ENCODE results near the gene HPCAL1. TPM values are rescaled to one million over a fixed set of nuclear protein-coding genes. Genes with fewer than 3 reads are reported as not detected.

HPCAL1 gene
- total and polyA plus RNA-seq, 2 experiments from 2014 or later, result 8.3 to 25.4 TPM

DNA sequence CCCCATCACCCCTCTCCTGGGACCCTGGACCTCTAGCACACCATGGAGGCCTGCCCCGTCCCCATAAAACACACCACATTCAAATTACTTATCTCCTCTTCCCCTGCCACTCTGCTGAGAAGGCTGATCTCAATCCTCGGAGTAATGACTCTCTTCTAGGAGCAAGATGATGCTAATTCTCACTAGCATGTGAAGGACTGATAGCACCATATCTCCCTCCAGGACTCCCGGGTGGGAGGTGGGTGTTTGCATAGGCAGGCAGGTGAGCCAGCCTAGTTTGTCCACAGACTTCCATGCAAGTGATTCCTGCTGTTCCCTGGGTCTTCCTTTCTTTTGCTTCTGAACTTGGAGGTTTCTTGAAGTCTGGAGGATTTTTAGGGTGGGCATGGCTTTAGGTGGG, 40.5 kb downstream of the HPCAL1 start:
- Histone ChIP-seq H3K4me2 (no peak overlapping the region), H3K27me3 (ENCODE audit: insufficient read depth) (no peaks in the 10 kb centered on the region), H3K9me2 (ENCODE audit: insufficient read depth) (no peaks in the 10 kb centered on the region), H4K20me1 (replicated peaks; ENCODE audit: insufficient read depth) (no peaks in the 10 kb centered on the region), H3K4me1 (ENCODE audit: insufficient read depth) (0 out of 2 replicates have a peak, but pooled peaks cover 3% of the 10 kb centered on the region), H3K27ac (ENCODE audit: low read depth) (no peak overlapping the region), H3F3A (replicated peaks; ENCODE audit: low read depth) (no peaks in the 10 kb centered on the region), H2AFZ (no peak overlapping the region), H3K79me2 (replicated peaks; ENCODE audit: insufficient read depth) (no peaks in the 10 kb centered on the region), H3K4me3 (no peak overlapping the region), H3K36me3 (ENCODE audit: insufficient read depth) (no peaks in the 10 kb centered on the region)
- H3K36me3 Mint-ChIP-seq (ENCODE audit: low read depth), result no peaks in the 10 kb centered on the region
- ATAC-seq (no peak), DNase-seq (ENCODE audit: low spot score) (no peak)
- no peak overlapping the region for H3K27ac Mint-ChIP-seq
- H3K27me3 Mint-ChIP-seq (ENCODE audit: insufficient read depth, low read depth, poor library complexity), result peaks cover 4% of the 10 kb centered on the region
- H3K9me3 Mint-ChIP-seq, result no peaks in the 10 kb centered on the region
- H3K4me1 Mint-ChIP-seq, result peaks cover 15% of the 10 kb centered on the region
- no peak overlapping the region for H3K4me3 Mint-ChIP-seq
- TF ChIP-seq JUNB (IDR thresholded peaks at IDR 0.05; ENCODE audit: unreplicated experiment) (no peak), EZH2 (IDR thresholded peaks at IDR 0.05; ENCODE audit: low read depth, unreplicated experiment) (no peak), CREB1 (CRISPR knock-in tag; IDR thresholded peaks at IDR 0.05; ENCODE audit: low read depth) (no peak), NANOG (IDR thresholded peaks at IDR 0.05; ENCODE audit: borderline replicate concordance) (no peak), POLR2AphosphoS5 (IDR thresholded peaks at IDR 0.05; ENCODE audit: low read depth) (no peak), STAT1 (IDR thresholded peaks at IDR 0.05; ENCODE audit: unreplicated experiment) (no peak), ZNF331 (CRISPR knock-in tag; IDR thresholded peaks at IDR 0.05; ENCODE audit: low read depth) (no peak), ZNF114 (CRISPR knock-in tag; IDR thresholded peaks at IDR 0.05) (no peak), EZH2phosphoT487 (IDR thresholded peaks at IDR 0.05; ENCODE audit: unreplicated experiment) (no peak)
- TF ChIP-seq, protein P1, sequence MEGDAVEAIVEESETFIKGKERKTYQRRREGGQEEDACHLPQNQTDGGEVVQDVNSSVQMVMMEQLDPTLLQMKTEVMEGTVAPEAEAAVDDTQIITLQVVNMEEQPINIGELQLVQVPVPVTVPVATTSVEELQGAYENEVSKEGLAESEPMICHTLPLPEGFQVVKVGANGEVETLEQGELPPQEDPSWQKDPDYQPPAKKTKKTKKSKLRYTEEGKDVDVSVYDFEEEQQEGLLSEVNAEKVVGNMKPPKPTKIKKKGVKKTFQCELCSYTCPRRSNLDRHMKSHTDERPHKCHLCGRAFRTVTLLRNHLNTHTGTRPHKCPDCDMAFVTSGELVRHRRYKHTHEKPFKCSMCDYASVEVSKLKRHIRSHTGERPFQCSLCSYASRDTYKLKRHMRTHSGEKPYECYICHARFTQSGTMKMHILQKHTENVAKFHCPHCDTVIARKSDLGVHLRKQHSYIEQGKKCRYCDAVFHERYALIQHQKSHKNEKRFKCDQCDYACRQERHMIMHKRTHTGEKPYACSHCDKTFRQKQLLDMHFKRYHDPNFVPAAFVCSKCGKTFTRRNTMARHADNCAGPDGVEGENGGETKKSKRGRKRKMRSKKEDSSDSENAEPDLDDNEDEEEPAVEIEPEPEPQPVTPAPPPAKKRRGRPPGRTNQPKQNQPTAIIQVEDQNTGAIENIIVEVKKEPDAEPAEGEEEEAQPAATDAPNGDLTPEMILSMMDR (conservative IDR thresholded peaks at IDR 0.05; ENCODE audit: low read depth in 2 of 2), result no peak
- TF ChIP-seq, protein P2, sequence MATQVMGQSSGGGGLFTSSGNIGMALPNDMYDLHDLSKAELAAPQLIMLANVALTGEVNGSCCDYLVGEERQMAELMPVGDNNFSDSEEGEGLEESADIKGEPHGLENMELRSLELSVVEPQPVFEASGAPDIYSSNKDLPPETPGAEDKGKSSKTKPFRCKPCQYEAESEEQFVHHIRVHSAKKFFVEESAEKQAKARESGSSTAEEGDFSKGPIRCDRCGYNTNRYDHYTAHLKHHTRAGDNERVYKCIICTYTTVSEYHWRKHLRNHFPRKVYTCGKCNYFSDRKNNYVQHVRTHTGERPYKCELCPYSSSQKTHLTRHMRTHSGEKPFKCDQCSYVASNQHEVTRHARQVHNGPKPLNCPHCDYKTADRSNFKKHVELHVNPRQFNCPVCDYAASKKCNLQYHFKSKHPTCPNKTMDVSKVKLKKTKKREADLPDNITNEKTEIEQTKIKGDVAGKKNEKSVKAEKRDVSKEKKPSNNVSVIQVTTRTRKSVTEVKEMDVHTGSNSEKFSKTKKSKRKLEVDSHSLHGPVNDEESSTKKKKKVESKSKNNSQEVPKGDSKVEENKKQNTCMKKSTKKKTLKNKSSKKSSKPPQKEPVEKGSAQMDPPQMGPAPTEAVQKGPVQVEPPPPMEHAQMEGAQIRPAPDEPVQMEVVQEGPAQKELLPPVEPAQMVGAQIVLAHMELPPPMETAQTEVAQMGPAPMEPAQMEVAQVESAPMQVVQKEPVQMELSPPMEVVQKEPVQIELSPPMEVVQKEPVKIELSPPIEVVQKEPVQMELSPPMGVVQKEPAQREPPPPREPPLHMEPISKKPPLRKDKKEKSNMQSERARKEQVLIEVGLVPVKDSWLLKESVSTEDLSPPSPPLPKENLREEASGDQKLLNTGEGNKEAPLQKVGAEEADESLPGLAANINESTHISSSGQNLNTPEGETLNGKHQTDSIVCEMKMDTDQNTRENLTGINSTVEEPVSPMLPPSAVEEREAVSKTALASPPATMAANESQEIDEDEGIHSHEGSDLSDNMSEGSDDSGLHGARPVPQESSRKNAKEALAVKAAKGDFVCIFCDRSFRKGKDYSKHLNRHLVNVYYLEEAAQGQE (IDR thresholded peaks at IDR 0.05; ENCODE audit: unreplicated experiment), result no peak
- TF ChIP-seq, protein P3, sequence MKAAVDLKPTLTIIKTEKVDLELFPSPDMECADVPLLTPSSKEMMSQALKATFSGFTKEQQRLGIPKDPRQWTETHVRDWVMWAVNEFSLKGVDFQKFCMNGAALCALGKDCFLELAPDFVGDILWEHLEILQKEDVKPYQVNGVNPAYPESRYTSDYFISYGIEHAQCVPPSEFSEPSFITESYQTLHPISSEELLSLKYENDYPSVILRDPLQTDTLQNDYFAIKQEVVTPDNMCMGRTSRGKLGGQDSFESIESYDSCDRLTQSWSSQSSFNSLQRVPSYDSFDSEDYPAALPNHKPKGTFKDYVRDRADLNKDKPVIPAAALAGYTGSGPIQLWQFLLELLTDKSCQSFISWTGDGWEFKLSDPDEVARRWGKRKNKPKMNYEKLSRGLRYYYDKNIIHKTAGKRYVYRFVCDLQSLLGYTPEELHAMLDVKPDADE (IDR thresholded peaks at IDR 0.05), result no peak
- TF ChIP-seq, protein P4, sequence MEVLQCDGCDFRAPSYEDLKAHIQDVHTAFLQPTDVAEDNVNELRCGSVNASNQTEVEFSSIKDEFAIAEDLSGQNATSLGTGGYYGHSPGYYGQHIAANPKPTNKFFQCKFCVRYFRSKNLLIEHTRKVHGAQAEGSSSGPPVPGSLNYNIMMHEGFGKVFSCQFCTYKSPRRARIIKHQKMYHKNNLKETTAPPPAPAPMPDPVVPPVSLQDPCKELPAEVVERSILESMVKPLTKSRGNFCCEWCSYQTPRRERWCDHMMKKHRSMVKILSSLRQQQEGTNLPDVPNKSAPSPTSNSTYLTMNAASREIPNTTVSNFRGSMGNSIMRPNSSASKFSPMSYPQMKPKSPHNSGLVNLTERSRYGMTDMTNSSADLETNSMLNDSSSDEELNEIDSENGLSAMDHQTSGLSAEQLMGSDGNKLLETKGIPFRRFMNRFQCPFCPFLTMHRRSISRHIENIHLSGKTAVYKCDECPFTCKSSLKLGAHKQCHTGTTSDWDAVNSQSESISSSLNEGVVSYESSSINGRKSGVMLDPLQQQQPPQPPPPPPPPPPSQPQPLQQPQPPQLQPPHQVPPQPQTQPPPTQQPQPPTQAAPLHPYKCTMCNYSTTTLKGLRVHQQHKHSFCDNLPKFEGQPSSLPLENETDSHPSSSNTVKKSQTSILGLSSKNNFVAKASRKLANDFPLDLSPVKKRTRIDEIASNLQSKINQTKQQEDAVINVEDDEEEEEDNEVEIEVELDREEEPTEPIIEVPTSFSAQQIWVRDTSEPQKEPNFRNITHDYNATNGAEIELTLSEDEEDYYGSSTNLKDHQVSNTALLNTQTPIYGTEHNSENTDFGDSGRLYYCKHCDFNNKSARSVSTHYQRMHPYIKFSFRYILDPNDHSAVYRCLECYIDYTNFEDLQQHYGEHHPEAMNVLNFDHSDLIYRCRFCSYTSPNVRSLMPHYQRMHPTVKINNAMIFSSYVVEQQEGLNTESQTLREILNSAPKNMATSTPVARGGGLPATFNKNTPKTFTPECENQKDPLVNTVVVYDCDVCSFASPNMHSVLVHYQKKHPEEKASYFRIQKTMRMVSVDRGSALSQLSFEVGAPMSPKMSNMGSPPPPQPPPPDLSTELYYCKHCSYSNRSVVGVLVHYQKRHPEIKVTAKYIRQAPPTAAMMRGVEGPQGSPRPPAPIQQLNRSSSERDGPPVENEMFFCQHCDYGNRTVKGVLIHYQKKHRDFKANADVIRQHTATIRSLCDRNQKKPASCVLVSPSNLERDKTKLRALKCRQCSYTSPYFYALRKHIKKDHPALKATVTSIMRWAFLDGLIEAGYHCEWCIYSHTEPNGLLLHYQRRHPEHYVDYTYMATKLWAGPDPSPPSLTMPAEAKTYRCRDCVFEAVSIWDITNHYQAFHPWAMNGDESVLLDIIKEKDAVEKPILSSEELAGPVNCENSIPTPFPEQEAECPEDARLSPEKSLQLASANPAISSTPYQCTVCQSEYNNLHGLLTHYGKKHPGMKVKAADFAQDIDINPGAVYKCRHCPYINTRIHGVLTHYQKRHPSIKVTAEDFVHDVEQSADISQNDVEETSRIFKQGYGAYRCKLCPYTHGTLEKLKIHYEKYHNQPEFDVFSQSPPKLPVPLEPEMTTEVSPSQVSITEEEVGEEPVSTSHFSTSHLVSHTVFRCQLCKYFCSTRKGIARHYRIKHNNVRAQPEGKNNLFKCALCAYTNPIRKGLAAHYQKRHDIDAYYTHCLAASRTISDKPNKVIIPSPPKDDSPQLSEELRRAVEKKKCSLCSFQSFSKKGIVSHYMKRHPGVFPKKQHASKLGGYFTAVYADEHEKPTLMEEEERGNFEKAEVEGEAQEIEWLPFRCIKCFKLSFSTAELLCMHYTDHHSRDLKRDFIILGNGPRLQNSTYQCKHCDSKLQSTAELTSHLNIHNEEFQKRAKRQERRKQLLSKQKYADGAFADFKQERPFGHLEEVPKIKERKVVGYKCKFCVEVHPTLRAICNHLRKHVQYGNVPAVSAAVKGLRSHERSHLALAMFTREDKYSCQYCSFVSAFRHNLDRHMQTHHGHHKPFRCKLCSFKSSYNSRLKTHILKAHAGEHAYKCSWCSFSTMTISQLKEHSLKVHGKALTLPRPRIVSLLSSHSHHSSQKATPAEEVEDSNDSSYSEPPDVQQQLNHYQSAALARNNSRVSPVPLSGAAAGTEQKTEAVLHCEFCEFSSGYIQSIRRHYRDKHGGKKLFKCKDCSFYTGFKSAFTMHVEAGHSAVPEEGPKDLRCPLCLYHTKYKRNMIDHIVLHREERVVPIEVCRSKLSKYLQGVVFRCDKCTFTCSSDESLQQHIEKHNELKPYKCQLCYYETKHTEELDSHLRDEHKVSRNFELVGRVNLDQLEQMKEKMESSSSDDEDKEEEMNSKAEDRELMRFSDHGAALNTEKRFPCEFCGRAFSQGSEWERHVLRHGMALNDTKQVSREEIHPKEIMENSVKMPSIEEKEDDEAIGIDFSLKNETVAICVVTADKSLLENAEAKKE (CRISPR knock-in tag; IDR thresholded peaks at IDR 0.05), result no peak

Data from GM23338 (cell line).